Left lung (tissue), 10 donors: ENCODE measurements around the gene KARS1. TPM values are rescaled to one million over a fixed set of nuclear protein-coding genes. Genes with fewer than 3 reads are reported as not detected.

ENCODE experiments used
- ATAC-seq: fragments of 200-7000 bp; cut with Tn5 transposase; one replicate; pipeline ENCODE4 v1.9.1; 2020; ENCODE audit warnings: moderate library complexity
- DNase-seq, 4 donors: peaks; one replicate each; pipeline ENCODE4 v3.0.0-alpha.2; 2013 to 2020
- H3K27ac ChIP-seq, 2 donors: fragments of 200-600 bp; sonication (generic) in 1 of 2; one replicate each; pipeline versions ENCODE4 v1.5.0 to v1.8.0; 2020 to 2021
- H3K27me3 ChIP-seq, 2 donors: fragments of 200-600 bp; sonication (generic) in 1 of 2; one replicate each; pipeline versions ENCODE4 v1.5.0 to v1.8.0; 2020 to 2021
- H3K36me3 ChIP-seq, 2 donors: fragments of 200-600 bp; sonication (generic) in 1 of 2; one replicate each; pipeline versions ENCODE4 v1.5.0 to v1.8.0; 2020 to 2021
- H3K4me1 ChIP-seq, 2 donors: fragments of 200-600 bp; one replicate each; pipeline ENCODE4 v1.8.0; 2021
- H3K4me3 ChIP-seq, 2 donors: fragments of 200-600 bp; sonication (generic) in 1 of 2; one replicate each; pipeline versions ENCODE4 v1.5.0 to v1.8.0; 2020 to 2021; ENCODE audit warnings: mild to moderate bottlenecking in 1 of 2
- H3K9me3 ChIP-seq, 2 donors: fragments of 200-600 bp; sonication (generic) in 1 of 2; one replicate each; pipeline versions ENCODE4 v1.5.0 to v1.8.0; 2020 to 2021
- intact Hi-C, 2 donors: fragments of 100-400 bp; cut with DNase I; formaldehyde crosslinking; loops; one replicate each; pipeline versions ENCODE4 v1.11.2 to v1.14.2; 2022
- polyA plus RNA-seq, 6 donors: library from polyadenylated mRNA; unstranded; fragments of 120-200 nt; gene quantifications; one replicate each; pipeline ENCODE4 v1.2.1, GENCODE V29; 2013; ENCODE audit not compliant: insufficient read length in 6 of 6
- total RNA-seq, 2 donors: library from RNA; stranded (reverse); fragmentation: NEBNext Ultra II Directional; extraction: Animal tissue kit (Norgen Biotek cat#: 25700); gene quantifications; one replicate each; pipeline ENCODE4 v1.2.1, GENCODE V29; 2021
- TF ChIP-seq, protein P1 (sequence below), 2 donors: fragments of 200-600 bp; sonication (generic) in 1 of 2; IDR thresholded peaks; one replicate each; pipeline versions ENCODE4 v1.5.0 to v1.8.0; 2021; ENCODE audit warnings: antibody characterized with exemption in 2 of 2
- donor health status: DM: no; HTN: yes; CAD: no.
- donor health status: DM: no; HTN: no; CAD: no.

The KARS1 gene
- total and polyA plus RNA-seq, 8 donors = 80.0 to 128 (median 122) TPM

DNA sequence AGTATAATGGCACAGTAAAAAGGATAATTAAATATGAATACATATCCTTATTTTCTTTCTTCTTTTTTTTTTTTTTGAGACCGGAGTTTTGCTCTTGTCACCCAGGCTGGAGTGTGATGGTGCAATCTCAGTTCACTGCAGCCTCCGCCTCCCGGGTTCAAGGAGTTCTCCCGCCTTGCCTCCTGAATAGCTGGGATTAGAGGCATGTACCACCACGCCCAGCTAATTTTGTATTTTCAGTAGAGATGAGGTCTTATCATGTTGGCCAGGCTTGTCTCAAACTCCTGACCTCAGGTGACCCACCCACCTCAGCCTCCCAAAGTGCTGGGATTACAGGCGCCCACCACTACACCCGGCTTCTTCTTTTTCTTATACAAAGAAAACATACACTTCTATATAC, 69.3 kb downstream of the KARS1 start:
- Histone ChIP-seq H3K36me3 (peaks cover 0 to 85% of the 10 kb centered on the region in 2 donors), H3K27me3 (no peaks in the 10 kb centered on the region), H3K27ac (no peak overlapping the region), H3K4me1 (peaks cover 0 to 19% of the 10 kb centered on the region in 2 donors), H3K9me3 (no peaks in the 10 kb centered on the region), H3K4me3 (no peak overlapping the region)
- DNase-seq (no peak), ATAC-seq (no peak)
- intact Hi-C loops = no loop called here
- TF ChIP-seq, protein P1, sequence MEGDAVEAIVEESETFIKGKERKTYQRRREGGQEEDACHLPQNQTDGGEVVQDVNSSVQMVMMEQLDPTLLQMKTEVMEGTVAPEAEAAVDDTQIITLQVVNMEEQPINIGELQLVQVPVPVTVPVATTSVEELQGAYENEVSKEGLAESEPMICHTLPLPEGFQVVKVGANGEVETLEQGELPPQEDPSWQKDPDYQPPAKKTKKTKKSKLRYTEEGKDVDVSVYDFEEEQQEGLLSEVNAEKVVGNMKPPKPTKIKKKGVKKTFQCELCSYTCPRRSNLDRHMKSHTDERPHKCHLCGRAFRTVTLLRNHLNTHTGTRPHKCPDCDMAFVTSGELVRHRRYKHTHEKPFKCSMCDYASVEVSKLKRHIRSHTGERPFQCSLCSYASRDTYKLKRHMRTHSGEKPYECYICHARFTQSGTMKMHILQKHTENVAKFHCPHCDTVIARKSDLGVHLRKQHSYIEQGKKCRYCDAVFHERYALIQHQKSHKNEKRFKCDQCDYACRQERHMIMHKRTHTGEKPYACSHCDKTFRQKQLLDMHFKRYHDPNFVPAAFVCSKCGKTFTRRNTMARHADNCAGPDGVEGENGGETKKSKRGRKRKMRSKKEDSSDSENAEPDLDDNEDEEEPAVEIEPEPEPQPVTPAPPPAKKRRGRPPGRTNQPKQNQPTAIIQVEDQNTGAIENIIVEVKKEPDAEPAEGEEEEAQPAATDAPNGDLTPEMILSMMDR (IDR thresholded peaks at IDR 0.05) = no peak

Other genes with a start within 250 kb of the KARS1 start
- 10 to 100 TPM; 43.4 to 44.5 TPM for gene CFDP1, start 214.2 kb downstream of the KARS1 start, total RNA-seq
- 100 to 1,000 TPM; 127 to 151 (median 143) TPM for gene CFDP1, start 214.2 kb downstream of the KARS1 start, polyA plus RNA-seq
- gene TMEM170A, start 183.0 kb downstream of the KARS1 start, total RNA-seq = 10 to 100 TPM; 20.2 to 30.9 TPM
- 10 to 100 TPM; 29.9 to 40.1 (median 36.0) TPM for gene TMEM170A, start 183.0 kb downstream of the KARS1 start, polyA plus RNA-seq
- 1 to 10 TPM; 3.3 to 3.9 TPM for gene CHST6, start 152.2 kb downstream of the KARS1 start, total RNA-seq
- gene CHST6, start 152.2 kb downstream of the KARS1 start, polyA plus RNA-seq = 1 to 10 TPM; 1.3 to 2.0 (median 1.5) TPM
- gene CHST5, start 111.6 kb downstream of the KARS1 start, total RNA-seq = 1 to 10 TPM in 1 of 2 donors, under 1 TPM in 1; 0.09 to 1.4 TPM
- gene CHST5, start 111.6 kb downstream of the KARS1 start, polyA plus RNA-seq = 1 to 10 TPM in 2 of 6 donors, under 1 TPM in 4; 0.48 to 1.6 (median 0.65) TPM
- 10 to 100 TPM in 1 of 2 donors, 1 to 10 TPM in 1; 8.2 to 16.0 TPM for gene TMEM231, start 91.4 kb downstream of the KARS1 start, total RNA-seq
- 10 to 100 TPM; 18.3 to 25.8 (median 24.2) TPM for gene TMEM231, start 91.4 kb downstream of the KARS1 start, polyA plus RNA-seq
- gene GABARAPL2, start 81.3 kb downstream of the KARS1 start, total RNA-seq = 100 to 1,000 TPM in 1 of 2 donors, 10 to 100 TPM in 1; 94.1 to 107 TPM
- 100 to 1,000 TPM; 126 to 145 (median 143) TPM for gene GABARAPL2, start 81.3 kb downstream of the KARS1 start, polyA plus RNA-seq
- 10 to 100 TPM; 45.4 to 53.0 TPM for gene ADAT1, start 24.4 kb downstream of the KARS1 start, total RNA-seq
- gene ADAT1, start 24.4 kb downstream of the KARS1 start, polyA plus RNA-seq = 10 to 100 TPM; 39.1 to 57.4 (median 51.8) TPM
- gene TERF2IP, start 108 bp upstream of the KARS1 start, total RNA-seq = 10 to 100 TPM; 46.7 to 55.8 TPM
- gene TERF2IP, start 108 bp upstream of the KARS1 start, polyA plus RNA-seq = 10 to 100 TPM; 75.0 to 88.7 (median 78.7) TPM
- gene CPHXL2, start 29.3 kb upstream of the KARS1 start, total RNA-seq = not detected
- under 1 TPM in 3 of 6 donors, not detected in 3; 0.17 to 0.52 (median 0.52) TPM for gene CPHXL2, start 29.3 kb upstream of the KARS1 start, polyA plus RNA-seq
- not detected for gene DUXB, start 53.8 kb upstream of the KARS1 start, total RNA-seq
- gene DUXB, start 53.8 kb upstream of the KARS1 start, polyA plus RNA-seq = under 1 TPM in 4 of 6 donors, not detected in 2; 0.15 to 0.42 (median 0.16) TPM
- gene CPHXL, start 78.8 kb upstream of the KARS1 start, total RNA-seq = not detected
- under 1 TPM in 1 of 6 donors, not detected in 5; 0.17 TPM for gene CPHXL, start 78.8 kb upstream of the KARS1 start, polyA plus RNA-seq